Thymus (tissue), 11 donors: ENCODE results near the gene ATAD3A. TPM values are rescaled to one million over a fixed set of nuclear protein-coding genes. Genes with fewer than 3 reads are reported as not detected.
"Not testable (repeated sequence)": the region's sequence is repeated elsewhere in the genome, so short reads cannot be mapped to it uniquely, and the experiment has no call there.

ENCODE experiments used
- DNase-seq, 9 donors: peaks; one replicate each; pipeline ENCODE4 v3.0.0-alpha.2; 2013; ENCODE audit warnings: low spot score in 9 of 9, low read depth in 6 of 9, missing footprints in 1 of 9
- H3K27ac ChIP-seq, 2 donors: one replicate each; pipeline ENCODE4 v1.5.1; 2013; ENCODE audit warnings: control low read depth in 1 of 2, low read depth in 1 of 2, low read length in 1 of 2, mild to moderate bottlenecking in 1 of 2, moderate library complexity in 1 of 2
- H3K27me3 ChIP-seq, 2 donors: one replicate each; pipeline ENCODE4 v1.5.1; 2013; ENCODE audit warnings: low read length in 1 of 2; ENCODE audit not compliant: control insufficient read depth in 2 of 2, insufficient read depth in 1 of 2
- H3K36me3 ChIP-seq, 2 donors: one replicate each; pipeline ENCODE4 v1.5.1; 2013; ENCODE audit warnings: low read length in 1 of 2, mild to moderate bottlenecking in 1 of 2, moderate library complexity in 1 of 2; ENCODE audit not compliant: control insufficient read depth in 2 of 2, insufficient read depth in 2 of 2
- H3K4me1 ChIP-seq, 2 donors: one replicate each; pipeline ENCODE4 v1.5.1; 2013; ENCODE audit warnings: low read length in 2 of 2; ENCODE audit not compliant: control insufficient read depth in 2 of 2, insufficient read depth in 2 of 2
- H3K4me3 ChIP-seq, 2 donors: one replicate each; pipeline ENCODE4 v1.5.1; 2013; ENCODE audit warnings: low read length in 2 of 2, control low read depth in 1 of 2, mild to moderate bottlenecking in 1 of 2
- H3K9me3 ChIP-seq, 2 donors: one replicate each; pipeline ENCODE4 v1.5.1; 2013; ENCODE audit warnings: low read length in 1 of 2, mild to moderate bottlenecking in 1 of 2; ENCODE audit not compliant: control insufficient read depth in 2 of 2, insufficient read depth in 1 of 2
- WGBS: extraction: QIAGEN DNeasy Blood & Tissue Kit; methylation state at CpG from one replicate; pipeline ENCODE4 v1.1.7; 2013; 5-methylcytosine and 5-hydroxymethylcytosine counted together
- polyA plus RNA-seq: library from polyadenylated mRNA; stranded (reverse); fragments of 200-250 nt; gene quantifications from one replicate; pipeline ENCODE4 v1.2.3, GENCODE V29; 2013
- total RNA-seq: library from RNA; stranded (reverse); fragments of 120-200 nt; gene quantifications from one replicate; pipeline ENCODE4 v1.2.4, GENCODE V29; 2013
- donor health status: healthy.

ATAD3A gene
- total and polyA plus RNA-seq, 2 donors, result 17.5 to 20.2 TPM

GRCh38 chr1:1504777-1505365 is 7.1 kb upstream of the ATAD3A start:
- H3K27me3 ChIP-seq, H3K4me1 ChIP-seq, H3K36me3 ChIP-seq, H3K4me3 ChIP-seq, H3K9me3 ChIP-seq, H3K27ac ChIP-seq: not testable (repeated sequence)
- 43% methylated on average over 16 of the region's 16 CpGs for WGBS
- DNase-seq, result peak in 5 of 9 donors; percentile 20 to 66 (median 40)

GRCh38 chr1:1505366-1505798 is 6.6 kb upstream of the ATAD3A start:
- not testable (repeated sequence) for H3K4me3 ChIP-seq, H3K27ac ChIP-seq, DNase-seq, H3K36me3 ChIP-seq, H3K4me1 ChIP-seq, H3K27me3 ChIP-seq, H3K9me3 ChIP-seq
- 24% methylated on average over 16 of the region's 22 CpGs for WGBS

GRCh38 chr1:1505801-1506200 is 6.2 kb upstream of the ATAD3A start:
- H3K9me3 ChIP-seq, H3K4me3 ChIP-seq, DNase-seq, H3K27ac ChIP-seq, H3K36me3 ChIP-seq, H3K4me1 ChIP-seq, H3K27me3 ChIP-seq: not testable (repeated sequence)
- 91% methylated on average over 5 of the region's 5 CpGs for WGBS

- Histone ChIP-seq H3K36me3 (no peaks in the 10 kb centered on the region), H3K27me3 (no peaks in the 10 kb centered on the region), H3K27ac (no peak overlapping the region), H3K4me1 (peaks cover 4 to 5% of the 10 kb centered on the region in 2 donors), H3K4me3 (no peak overlapping the region), H3K9me3 (no peaks in the 10 kb centered on the region)
- DNase-seq, result no peak
- WGBS, result 98% methylated on average over 4 of the region's 4 CpGs
Measured at GRCh38 chr1:1507305-1507704, 4.7 kb upstream of the ATAD3A start.

- not testable (repeated sequence) for H3K27ac ChIP-seq, DNase-seq, H3K4me3 ChIP-seq, H3K36me3 ChIP-seq, H3K4me1 ChIP-seq, H3K9me3 ChIP-seq, H3K27me3 ChIP-seq
- 93% methylated on average over 33 of the region's 34 CpGs for WGBS
Measured at GRCh38 chr1:1508775-1509464, 3.0 kb upstream of the ATAD3A start.

GRCh38 chr1:1509465-1509850 is 2.5 kb upstream of the ATAD3A start:
- not testable (repeated sequence) for H3K27ac ChIP-seq, DNase-seq, H3K4me1 ChIP-seq, H3K9me3 ChIP-seq, H3K36me3 ChIP-seq, H3K27me3 ChIP-seq, H3K4me3 ChIP-seq
- WGBS, result 90% methylated on average over 19 of the region's 21 CpGs

GRCh38 chr1:1510912-1511532 is 940 bp upstream of the ATAD3A start:
- Histone ChIP-seq H3K4me1 (peaks cover 4 to 5% of the 10 kb centered on the region in 2 donors), H3K9me3 (no peaks in the 10 kb centered on the region), H3K4me3 (peak overlapping the region; percentile 69 to 73), H3K27me3 (no peaks in the 10 kb centered on the region), H3K36me3 (no peaks in the 10 kb centered on the region), H3K27ac (peak overlapping the region; percentile 32 to 69)
- DNase-seq, result no peak
- WGBS, result 16% methylated on average over 17 of the region's 17 CpGs

GRCh38 chr1:1512425-1512824 is 463 bp downstream of the ATAD3A start:
- H3K4me3 ChIP-seq, result peak overlapping the region; percentile 43 to 69
- not testable (repeated sequence) for DNase-seq, H3K36me3 ChIP-seq, H3K4me1 ChIP-seq, H3K27ac ChIP-seq, H3K27me3 ChIP-seq, H3K9me3 ChIP-seq
- WGBS, result 0% methylated on average over 45 of the region's 52 CpGs

GRCh38 chr1:1513675-1514074 is 1.7 kb downstream of the ATAD3A start:
- H3K27me3 ChIP-seq, DNase-seq, H3K9me3 ChIP-seq, H3K4me1 ChIP-seq, H3K4me3 ChIP-seq, H3K27ac ChIP-seq: not testable (repeated sequence)
- peaks cover 7 to 15% of the 10 kb centered on the region in 2 donors for H3K36me3 ChIP-seq
- WGBS, result 98% methylated on average over 17 of the region's 18 CpGs
